Astrocyte of the spinal cord (primary cell): ENCODE measurements around the gene SCFD2.

Experiments used
- DNase-seq: peaks from one replicate; pipeline ENCODE4 v3.0.0; 2011; ENCODE audit warnings: low read depth, low spot score
- H3K4me3 ChIP-seq: 2 replicates; pipeline ENCODE4 v1.5.1; 2011; ENCODE audit warnings: low read depth, mild to moderate bottlenecking, low read length, moderate library complexity
- in situ Hi-C: cut with HindIII; loops from 2 replicates; pipeline ENCODE4 v1.10.0; 2017; ENCODE audit warnings: low sequenced_read_pairs
- TF ChIP-seq, protein P1 (sequence below): IDR thresholded peaks from 2 replicates; pipeline ENCODE4 v1.5.1; 2012; ENCODE audit warnings: low read depth, mild to moderate bottlenecking, low read length, inconsistent platforms

The SCFD2 gene

DNA sequence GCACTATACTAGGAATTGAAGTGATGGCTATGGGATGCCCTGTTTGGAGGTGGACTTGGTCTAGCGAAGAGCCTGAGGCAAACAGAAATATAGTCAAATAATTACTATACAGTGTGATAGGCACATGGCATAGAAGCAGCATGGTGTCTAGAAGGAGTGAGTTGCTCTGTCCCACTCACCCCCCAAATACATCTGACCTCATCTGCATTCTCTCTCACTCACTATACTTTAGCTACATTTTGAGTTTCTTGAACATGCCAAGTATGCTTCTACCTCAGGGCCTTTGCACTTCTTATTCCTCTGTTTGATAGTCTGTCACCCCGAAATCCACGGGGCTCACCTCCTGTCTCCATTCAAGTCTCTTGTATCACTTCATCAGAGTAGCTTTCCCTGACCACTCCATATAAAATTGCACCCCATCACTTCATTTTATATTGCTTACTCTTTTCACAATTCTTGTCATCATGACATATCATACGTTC, 9.0 kb upstream of the SCFD2 start:
- in situ Hi-C loops = no loop called here
- no peak overlapping the region for H3K4me3 ChIP-seq
- DNase-seq = no peak
- TF ChIP-seq, protein P1, sequence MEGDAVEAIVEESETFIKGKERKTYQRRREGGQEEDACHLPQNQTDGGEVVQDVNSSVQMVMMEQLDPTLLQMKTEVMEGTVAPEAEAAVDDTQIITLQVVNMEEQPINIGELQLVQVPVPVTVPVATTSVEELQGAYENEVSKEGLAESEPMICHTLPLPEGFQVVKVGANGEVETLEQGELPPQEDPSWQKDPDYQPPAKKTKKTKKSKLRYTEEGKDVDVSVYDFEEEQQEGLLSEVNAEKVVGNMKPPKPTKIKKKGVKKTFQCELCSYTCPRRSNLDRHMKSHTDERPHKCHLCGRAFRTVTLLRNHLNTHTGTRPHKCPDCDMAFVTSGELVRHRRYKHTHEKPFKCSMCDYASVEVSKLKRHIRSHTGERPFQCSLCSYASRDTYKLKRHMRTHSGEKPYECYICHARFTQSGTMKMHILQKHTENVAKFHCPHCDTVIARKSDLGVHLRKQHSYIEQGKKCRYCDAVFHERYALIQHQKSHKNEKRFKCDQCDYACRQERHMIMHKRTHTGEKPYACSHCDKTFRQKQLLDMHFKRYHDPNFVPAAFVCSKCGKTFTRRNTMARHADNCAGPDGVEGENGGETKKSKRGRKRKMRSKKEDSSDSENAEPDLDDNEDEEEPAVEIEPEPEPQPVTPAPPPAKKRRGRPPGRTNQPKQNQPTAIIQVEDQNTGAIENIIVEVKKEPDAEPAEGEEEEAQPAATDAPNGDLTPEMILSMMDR = no peak

DNA sequence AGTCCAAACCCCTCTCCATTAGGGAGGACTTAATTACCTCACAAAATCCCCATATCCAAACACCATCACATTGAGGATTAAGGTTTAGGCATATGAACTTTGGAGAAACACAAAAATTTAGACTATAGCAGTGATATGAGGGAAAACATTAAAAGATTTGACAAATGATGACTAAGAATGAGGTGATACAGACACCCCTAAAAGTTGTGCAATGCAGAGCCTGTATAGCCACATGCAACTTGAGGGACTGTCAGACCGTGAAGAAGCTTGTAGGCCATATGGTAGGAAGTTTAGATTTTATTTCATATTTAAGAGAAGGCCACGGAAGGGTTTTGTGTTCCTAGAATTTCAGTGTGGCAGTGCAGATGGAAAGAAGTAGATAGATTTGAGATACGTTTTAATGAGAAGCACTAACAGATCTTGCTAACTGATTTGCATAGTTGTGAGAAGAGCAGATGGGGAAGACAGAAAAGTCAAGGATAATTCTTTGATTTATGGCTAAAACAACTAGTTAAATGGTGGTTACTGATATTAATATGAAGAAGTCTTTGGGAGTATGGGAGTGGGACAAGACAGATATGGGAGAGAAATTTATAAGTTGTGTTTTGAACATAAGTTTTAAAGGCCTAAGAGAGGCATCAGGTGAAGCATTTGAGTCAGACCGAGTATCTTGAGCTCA, 6.1 kb upstream of the SCFD2 start:
- H3K4me3 ChIP-seq = no peak overlapping the region
- no peak for DNase-seq
- in situ Hi-C loops = no loop called here
- TF ChIP-seq, protein P1 = no peak

DNA sequence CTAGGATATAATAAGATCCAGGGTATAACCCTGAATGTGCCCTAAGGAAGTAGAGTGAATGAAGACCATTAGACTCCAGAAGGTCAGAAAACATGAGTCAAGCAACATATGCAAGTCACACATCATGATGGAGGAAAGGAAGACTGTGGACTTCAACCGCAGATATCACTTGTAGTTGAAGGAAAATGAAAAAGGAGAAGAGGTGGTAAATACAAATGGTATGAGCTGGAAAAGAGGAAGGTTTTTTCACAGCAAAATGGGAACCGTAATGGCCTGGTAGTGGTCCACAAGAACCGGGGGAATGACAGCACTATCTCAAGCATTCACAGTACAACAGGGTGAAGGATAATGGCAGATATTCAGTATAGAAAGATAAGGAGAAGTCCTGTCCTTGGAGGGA, 5.2 kb upstream of the SCFD2 start:
- in situ Hi-C loops = no loop called here
- TF ChIP-seq, protein P1 = no peak
- no peak for DNase-seq
- no peak overlapping the region for H3K4me3 ChIP-seq

DNA sequence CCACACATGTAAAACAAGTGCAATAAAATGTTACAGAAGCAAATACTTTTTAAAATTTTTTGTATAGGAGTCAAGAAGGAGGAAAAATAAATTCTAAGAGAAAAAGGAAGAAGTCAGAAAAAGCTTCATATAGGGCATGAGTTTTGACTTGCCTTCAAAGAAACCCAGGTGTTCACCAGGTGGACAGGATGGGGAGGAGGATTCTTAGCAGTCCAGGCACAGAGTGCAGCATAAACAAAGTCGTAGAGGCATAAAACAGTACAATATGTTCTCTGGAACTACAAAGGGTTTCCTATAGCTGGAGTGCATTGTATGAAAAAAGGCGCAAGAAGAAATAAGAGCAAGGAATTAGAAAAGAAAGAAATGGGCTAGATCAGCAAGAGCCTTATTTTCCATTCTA, 1.9 kb upstream of the SCFD2 start:
- H3K4me3 ChIP-seq = no peak overlapping the region
- TF ChIP-seq, protein P1 = no peak
- in situ Hi-C loops = no loop called here
- no peak for DNase-seq

DNA sequence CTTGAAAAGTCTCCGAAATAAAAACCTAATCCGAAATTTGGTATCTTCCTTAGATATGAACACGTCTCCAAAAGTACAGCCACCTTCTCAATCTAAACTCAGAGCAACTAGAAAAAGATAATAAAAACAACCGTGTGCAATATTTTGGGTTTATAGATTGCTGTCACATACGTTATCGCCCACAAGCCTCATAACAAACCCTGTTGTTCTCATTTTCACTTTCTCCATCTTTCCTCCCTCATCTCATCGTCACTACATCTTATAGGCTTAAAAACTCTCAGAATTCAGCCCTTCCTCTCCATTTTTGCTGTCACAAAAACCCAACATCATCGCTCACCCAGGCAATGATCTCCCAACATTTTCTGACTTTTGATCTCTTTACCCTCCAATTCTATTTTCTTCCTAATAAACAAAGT, 448 bp upstream of the SCFD2 start:
- in situ Hi-C loops = no loop called here
- H3K4me3 ChIP-seq = peak overlapping the region; percentile 97
- TF ChIP-seq, protein P1 = no peak
- no peak for DNase-seq

DNA sequence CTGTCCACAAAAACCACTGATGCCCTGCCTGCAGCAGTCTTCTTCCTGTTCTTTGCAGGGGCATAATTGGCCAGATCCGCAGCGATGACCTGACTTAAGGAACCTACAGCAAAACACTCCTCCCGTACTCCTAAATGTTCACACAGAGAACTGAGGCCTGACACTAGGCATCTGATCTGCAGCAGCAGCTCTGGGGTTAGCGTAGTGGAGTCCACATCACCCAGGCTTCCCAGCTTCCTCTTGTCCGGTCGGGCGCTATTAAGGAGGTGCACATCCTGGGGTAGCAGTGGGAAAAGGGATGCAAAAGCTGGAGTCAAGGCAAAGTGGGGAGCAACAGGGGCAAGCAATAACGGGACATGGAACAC, 758 bp downstream of the SCFD2 start:
- in situ Hi-C loops = no loop called here
- peak; percentile 18 for DNase-seq

More for the DNA sequence above, 758 bp downstream of the SCFD2 start:
- TF ChIP-seq, protein P1 = no peak
- peak overlapping the region; percentile 97 for H3K4me3 ChIP-seq
